Measurements from ENCODE around the gene EPS8L2. TPM values are rescaled to one million over a fixed set of nuclear protein-coding genes. Genes with fewer than 3 reads are reported as not detected.

Gene EPS8L2
- total and polyA plus RNA-seq, 2 of the 13 experiments (the other 11 are each of a cell fraction or from before 2014, with no cell fraction given), result 89.3 to 416 TPM

DNA sequence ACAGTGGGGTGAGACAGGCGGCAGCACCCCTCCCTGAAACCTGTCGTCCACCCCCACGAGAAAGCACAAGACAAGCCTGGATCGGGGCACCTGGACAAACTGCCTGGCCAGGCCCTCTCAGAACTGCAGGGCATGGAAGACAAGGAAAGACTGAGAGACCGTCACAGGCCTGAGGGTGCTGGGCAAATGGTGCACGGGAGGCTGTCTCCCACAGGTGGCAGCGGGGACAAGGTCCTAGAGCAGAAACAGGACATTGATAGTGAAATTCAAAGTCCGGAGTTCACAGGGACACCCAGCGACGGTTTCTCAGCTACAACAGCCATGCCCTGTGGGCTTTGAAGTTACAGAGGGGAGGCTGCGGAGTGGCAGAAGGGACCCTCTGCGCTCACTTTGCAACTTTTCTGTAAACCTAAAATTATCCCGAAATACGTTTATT is 48.3 kb upstream of the EPS8L2 start (continued):
- TF ChIP-seq, protein P1, sequence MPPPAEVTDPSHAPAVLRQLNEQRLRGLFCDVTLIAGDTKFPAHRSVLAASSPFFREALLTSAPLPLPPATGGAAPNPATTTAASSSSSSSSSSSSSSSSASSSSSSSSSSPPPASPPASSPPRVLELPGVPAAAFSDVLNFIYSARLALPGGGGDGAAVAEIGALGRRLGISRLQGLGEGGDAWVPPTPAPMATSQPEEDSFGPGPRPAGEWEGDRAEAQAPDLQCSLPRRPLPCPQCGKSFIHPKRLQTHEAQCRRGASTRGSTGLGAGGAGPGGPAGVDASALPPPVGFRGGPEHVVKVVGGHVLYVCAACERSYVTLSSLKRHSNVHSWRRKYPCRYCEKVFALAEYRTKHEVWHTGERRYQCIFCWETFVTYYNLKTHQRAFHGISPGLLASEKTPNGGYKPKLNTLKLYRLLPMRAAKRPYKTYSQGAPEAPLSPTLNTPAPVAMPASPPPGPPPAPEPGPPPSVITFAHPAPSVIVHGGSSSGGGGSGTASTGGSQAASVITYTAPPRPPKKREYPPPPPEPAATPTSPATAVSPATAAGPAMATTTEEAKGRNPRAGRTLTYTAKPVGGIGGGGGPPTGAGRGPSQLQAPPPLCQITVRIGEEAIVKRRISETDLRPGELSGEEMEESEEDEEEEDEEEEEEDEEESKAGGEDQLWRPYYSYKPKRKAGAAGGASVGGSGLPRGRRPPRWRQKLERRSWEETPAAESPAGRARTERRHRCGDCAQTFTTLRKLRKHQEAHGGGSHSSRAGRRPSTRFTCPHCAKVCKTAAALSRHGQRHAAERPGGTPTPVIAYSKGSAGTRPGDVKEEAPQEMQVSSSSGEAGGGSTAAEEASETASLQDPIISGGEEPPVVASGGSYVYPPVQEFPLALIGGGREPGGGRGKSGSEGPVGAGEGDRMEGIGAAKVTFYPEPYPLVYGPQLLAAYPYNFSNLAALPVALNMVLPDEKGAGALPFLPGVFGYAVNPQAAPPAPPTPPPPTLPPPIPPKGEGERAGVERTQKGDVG (CRISPR knock-in tag; IDR thresholded peaks at IDR 0.05; ENCODE audit: borderline replicate concordance), result peak; percentile 86; the same call in 1 of the 2 replicates
- no peak for TF ChIP-seq TCF7L2 (IDR thresholded peaks at IDR 0.05; ENCODE audit: low read depth, low read length)
- TF ChIP-seq, protein P2, sequence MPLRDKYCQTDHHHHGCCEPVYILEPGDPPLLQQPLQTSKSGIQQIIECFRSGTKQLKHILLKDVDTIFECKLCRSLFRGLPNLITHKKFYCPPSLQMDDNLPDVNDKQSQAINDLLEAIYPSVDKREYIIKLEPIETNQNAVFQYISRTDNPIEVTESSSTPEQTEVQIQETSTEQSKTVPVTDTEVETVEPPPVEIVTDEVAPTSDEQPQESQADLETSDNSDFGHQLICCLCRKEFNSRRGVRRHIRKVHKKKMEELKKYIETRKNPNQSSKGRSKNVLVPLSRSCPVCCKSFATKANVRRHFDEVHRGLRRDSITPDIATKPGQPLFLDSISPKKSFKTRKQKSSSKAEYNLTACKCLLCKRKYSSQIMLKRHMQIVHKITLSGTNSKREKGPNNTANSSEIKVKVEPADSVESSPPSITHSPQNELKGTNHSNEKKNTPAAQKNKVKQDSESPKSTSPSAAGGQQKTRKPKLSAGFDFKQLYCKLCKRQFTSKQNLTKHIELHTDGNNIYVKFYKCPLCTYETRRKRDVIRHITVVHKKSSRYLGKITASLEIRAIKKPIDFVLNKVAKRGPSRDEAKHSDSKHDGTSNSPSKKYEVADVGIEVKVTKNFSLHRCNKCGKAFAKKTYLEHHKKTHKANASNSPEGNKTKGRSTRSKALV (CRISPR knock-in tag; IDR thresholded peaks at IDR 0.05), result no peak
- TF ChIP-seq, protein P3, sequence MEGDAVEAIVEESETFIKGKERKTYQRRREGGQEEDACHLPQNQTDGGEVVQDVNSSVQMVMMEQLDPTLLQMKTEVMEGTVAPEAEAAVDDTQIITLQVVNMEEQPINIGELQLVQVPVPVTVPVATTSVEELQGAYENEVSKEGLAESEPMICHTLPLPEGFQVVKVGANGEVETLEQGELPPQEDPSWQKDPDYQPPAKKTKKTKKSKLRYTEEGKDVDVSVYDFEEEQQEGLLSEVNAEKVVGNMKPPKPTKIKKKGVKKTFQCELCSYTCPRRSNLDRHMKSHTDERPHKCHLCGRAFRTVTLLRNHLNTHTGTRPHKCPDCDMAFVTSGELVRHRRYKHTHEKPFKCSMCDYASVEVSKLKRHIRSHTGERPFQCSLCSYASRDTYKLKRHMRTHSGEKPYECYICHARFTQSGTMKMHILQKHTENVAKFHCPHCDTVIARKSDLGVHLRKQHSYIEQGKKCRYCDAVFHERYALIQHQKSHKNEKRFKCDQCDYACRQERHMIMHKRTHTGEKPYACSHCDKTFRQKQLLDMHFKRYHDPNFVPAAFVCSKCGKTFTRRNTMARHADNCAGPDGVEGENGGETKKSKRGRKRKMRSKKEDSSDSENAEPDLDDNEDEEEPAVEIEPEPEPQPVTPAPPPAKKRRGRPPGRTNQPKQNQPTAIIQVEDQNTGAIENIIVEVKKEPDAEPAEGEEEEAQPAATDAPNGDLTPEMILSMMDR (CRISPR knock-in tag; IDR thresholded peaks at IDR 0.05), result peak; percentile 53
- no peak for TF ChIP-seq ZNF263 (CRISPR knock-in tag; IDR thresholded peaks at IDR 0.05)
- TF ChIP-seq ESRRA (CRISPR knock-in tag; IDR thresholded peaks at IDR 0.05; ENCODE audit: low read depth), result peak; percentile 71
- TF ChIP-seq TCF7 (IDR thresholded peaks at IDR 0.05; ENCODE audit: low read depth), result peak; percentile 29; the same call in 1 of the 2 replicates
- peak; percentile 86 for TF ChIP-seq ZSCAN25 (CRISPR knock-in tag; IDR thresholded peaks at IDR 0.05)
- TF ChIP-seq GTF3A (CRISPR knock-in tag; conservative IDR thresholded peaks at IDR 0.05), result no peak
- TF ChIP-seq, protein P4, sequence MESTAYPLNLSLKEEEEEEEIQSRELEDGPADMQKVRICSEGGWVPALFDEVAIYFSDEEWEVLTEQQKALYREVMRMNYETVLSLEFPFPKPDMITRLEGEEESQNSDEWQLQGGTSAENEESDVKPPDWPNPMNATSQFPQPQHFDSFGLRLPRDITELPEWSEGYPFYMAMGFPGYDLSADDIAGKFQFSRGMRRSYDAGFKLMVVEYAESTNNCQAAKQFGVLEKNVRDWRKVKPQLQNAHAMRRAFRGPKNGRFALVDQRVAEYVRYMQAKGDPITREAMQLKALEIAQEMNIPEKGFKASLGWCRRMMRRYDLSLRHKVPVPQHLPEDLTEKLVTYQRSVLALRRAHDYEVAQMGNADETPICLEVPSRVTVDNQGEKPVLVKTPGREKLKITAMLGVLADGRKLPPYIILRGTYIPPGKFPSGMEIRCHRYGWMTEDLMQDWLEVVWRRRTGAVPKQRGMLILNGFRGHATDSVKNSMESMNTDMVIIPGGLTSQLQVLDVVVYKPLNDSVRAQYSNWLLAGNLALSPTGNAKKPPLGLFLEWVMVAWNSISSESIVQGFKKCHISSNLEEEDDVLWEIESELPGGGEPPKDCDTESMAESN (CRISPR knock-in tag; conservative IDR thresholded peaks at IDR 0.05), result no peak
- TF ChIP-seq, protein P5, sequence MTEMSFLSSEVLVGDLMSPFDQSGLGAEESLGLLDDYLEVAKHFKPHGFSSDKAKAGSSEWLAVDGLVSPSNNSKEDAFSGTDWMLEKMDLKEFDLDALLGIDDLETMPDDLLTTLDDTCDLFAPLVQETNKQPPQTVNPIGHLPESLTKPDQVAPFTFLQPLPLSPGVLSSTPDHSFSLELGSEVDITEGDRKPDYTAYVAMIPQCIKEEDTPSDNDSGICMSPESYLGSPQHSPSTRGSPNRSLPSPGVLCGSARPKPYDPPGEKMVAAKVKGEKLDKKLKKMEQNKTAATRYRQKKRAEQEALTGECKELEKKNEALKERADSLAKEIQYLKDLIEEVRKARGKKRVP (CRISPR knock-in tag; IDR thresholded peaks at IDR 0.05), result no peak
- TF ChIP-seq MED1 (CRISPR knock-in tag; IDR thresholded peaks at IDR 0.05), result peak; percentile 42; the same call in 1 of the 2 replicates
- TF ChIP-seq ZNF317 (CRISPR knock-in tag; IDR thresholded peaks at IDR 0.05), result no peak
- TF ChIP-seq ZNF446 (CRISPR knock-in tag; IDR thresholded peaks at IDR 0.05), result no peak
- TF ChIP-seq, protein P6, sequence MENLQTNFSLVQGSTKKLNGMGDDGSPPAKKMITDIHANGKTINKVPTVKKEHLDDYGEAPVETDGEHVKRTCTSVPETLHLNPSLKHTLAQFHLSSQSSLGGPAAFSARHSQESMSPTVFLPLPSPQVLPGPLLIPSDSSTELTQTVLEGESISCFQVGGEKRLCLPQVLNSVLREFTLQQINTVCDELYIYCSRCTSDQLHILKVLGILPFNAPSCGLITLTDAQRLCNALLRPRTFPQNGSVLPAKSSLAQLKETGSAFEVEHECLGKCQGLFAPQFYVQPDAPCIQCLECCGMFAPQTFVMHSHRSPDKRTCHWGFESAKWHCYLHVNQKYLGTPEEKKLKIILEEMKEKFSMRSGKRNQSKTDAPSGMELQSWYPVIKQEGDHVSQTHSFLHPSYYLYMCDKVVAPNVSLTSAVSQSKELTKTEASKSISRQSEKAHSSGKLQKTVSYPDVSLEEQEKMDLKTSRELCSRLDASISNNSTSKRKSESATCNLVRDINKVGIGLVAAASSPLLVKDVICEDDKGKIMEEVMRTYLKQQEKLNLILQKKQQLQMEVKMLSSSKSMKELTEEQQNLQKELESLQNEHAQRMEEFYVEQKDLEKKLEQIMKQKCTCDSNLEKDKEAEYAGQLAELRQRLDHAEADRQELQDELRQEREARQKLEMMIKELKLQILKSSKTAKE (CRISPR knock-in tag; IDR thresholded peaks at IDR 0.05; ENCODE audit: borderline replicate concordance), result no peak
- no peak for TF ChIP-seq MXI1 (IDR thresholded peaks at IDR 0.05; ENCODE audit: borderline replicate concordance, low read depth, low read length)
- TF ChIP-seq FOXO1 (CRISPR knock-in tag; IDR thresholded peaks at IDR 0.05), result peak; percentile 12; the same call in 1 of the 2 replicates
- peak; percentile 23 for TF ChIP-seq AGO2 (optimal IDR thresholded peaks at IDR 0.05; ENCODE audit: low read depth, low read length)

Data from HepG2 (cell line).